ENCODE measurements around the gene MAG. TPM values are rescaled to one million over a fixed set of nuclear protein-coding genes. Genes with fewer than 3 reads are reported as not detected.

The MAG gene
- total RNA-seq, 4 donors from 2014 or later: not detected

DNA sequence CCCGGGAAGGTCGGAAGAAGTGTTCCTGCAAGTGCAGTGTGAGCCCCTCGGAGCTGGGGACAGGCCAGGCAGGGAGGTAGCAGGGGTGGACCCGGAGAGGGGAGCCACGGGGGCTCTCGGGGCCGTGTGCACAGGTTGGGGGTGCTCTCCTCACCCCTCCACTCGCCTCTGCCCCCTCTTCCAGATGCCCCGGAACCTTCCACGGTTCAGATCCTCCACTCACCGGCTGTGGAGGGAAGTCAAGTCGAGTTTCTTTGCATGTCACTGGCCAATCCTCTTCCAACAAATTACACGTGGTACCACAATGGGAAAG is 46.0 kb downstream of the MAG start:
- H3K27ac ChIP-seq: no peak overlapping the region
- no peaks in the 10 kb centered on the region for H3K36me3 ChIP-seq
- TF ChIP-seq POLR2A (IDR thresholded peaks at IDR 0.05) (no peak), POLR2AphosphoS5 (IDR thresholded peaks at IDR 0.05) (no peak), EP300 (IDR thresholded peaks at IDR 0.05; ENCODE audit: low read depth) (no peak)
- TF ChIP-seq, protein P1, sequence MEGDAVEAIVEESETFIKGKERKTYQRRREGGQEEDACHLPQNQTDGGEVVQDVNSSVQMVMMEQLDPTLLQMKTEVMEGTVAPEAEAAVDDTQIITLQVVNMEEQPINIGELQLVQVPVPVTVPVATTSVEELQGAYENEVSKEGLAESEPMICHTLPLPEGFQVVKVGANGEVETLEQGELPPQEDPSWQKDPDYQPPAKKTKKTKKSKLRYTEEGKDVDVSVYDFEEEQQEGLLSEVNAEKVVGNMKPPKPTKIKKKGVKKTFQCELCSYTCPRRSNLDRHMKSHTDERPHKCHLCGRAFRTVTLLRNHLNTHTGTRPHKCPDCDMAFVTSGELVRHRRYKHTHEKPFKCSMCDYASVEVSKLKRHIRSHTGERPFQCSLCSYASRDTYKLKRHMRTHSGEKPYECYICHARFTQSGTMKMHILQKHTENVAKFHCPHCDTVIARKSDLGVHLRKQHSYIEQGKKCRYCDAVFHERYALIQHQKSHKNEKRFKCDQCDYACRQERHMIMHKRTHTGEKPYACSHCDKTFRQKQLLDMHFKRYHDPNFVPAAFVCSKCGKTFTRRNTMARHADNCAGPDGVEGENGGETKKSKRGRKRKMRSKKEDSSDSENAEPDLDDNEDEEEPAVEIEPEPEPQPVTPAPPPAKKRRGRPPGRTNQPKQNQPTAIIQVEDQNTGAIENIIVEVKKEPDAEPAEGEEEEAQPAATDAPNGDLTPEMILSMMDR (IDR thresholded peaks at IDR 0.05): no peak
- H3K27me3 ChIP-seq: no peaks in the 10 kb centered on the region
- WGBS, 2 donors (ENCODE audit: low coverage in 1 of 2): 85% methylated on average over 12 of the region's 13 CpGs; no CpG with 5 or more reads in 1 of the 2 donors
- H3K9me3 ChIP-seq: no peaks in the 10 kb centered on the region
- intact Hi-C loops (cut with DNase I; ENCODE audit: low total_unique reads) (no loop called here), in situ Hi-C loops (cut with MboI; ENCODE audit: low pct_ligation_motif_present in 1 of 4, low pct_unique_long_range_greater_than_20kb in 1 of 4, low sequenced_read_pairs in 3 of 4) (no loop called here)
- H3K4me3 ChIP-seq: no peak overlapping the region
- no peak for DNase-seq
- no peaks in the 10 kb centered on the region for H3K4me1 ChIP-seq

GRCh38 chr19:35340431-35340830 is 48.5 kb downstream of the MAG start:
- Histone ChIP-seq H3K4me3 (no peak overlapping the region), H3K36me3 (no peaks in the 10 kb centered on the region), H3K4me1 (no peaks in the 10 kb centered on the region), H3K27ac (no peak overlapping the region), H3K27me3 (peaks cover 4% of the 10 kb centered on the region), H3K9me3 (no peaks in the 10 kb centered on the region)
- intact Hi-C loops (cut with DNase I; ENCODE audit: low total_unique reads): no loop called here
- 90% methylated on average over 11 of the region's 11 CpGs; no CpG with 5 or more reads in 1 of the 2 donors for whole genome bisulfite sequencing, 2 donors (ENCODE audit: low coverage in 1 of 2)
- DNase-seq: no peak
- TF ChIP-seq, protein P1 (IDR thresholded peaks at IDR 0.05): no peak
- TF ChIP-seq POLR2AphosphoS5 (IDR thresholded peaks at IDR 0.05) (no peak), POLR2A (IDR thresholded peaks at IDR 0.05) (no peak), EP300 (IDR thresholded peaks at IDR 0.05; ENCODE audit: low read depth) (no peak)
- in situ Hi-C loops (cut with MboI; ENCODE audit: low pct_ligation_motif_present in 1 of 4, low pct_unique_long_range_greater_than_20kb in 1 of 4, low sequenced_read_pairs in 3 of 4): loop anchor here in 1 of 4 donors (10.0 kb wide), 1 partner anchor 154 kb away; the partner anchor contains the start of gene KRTDAP

DNA sequence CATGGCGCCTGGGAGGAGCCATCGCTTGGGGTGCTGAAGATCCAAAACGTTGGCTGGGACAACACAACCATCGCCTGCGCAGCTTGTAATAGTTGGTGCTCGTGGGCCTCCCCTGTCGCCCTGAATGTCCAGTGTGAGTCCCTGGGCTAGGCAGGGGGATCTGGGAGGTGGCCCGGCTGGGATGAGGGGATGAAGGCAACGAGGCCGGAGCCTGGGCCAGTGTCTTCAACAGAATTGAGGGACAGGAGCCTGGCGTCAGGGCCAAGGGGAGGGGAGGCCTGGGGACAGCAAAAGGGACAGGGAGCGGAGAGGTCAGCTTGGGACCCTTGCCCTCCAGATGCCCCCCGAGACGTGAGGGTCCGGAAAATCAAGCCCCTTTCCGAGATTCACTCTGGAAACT is 49.0 kb downstream of the MAG start:
- in situ Hi-C loops (cut with MboI; ENCODE audit: low pct_ligation_motif_present in 1 of 4, low pct_unique_long_range_greater_than_20kb in 1 of 4, low sequenced_read_pairs in 3 of 4): loop anchor here in 1 of 4 donors (10.0 kb wide), 1 partner anchor 154 kb away; the partner anchor contains the start of gene KRTDAP
- no peaks in the 10 kb centered on the region for H3K4me1 ChIP-seq
- intact Hi-C loops (cut with DNase I; ENCODE audit: low total_unique reads): no loop called here
- WGBS, 2 donors (ENCODE audit: low coverage in 1 of 2): 85% methylated on average over 16 of the region's 16 CpGs; no CpG with 5 or more reads in 1 of the 2 donors
- H3K4me3 ChIP-seq: no peak overlapping the region
- peaks cover 4% of the 10 kb centered on the region for H3K27me3 ChIP-seq
- no peaks in the 10 kb centered on the region for H3K9me3 ChIP-seq
- DNase-seq: no peak
- no peak overlapping the region for H3K27ac ChIP-seq
- no peaks in the 10 kb centered on the region for H3K36me3 ChIP-seq
- TF ChIP-seq POLR2A (IDR thresholded peaks at IDR 0.05) (no peak), EP300 (IDR thresholded peaks at IDR 0.05; ENCODE audit: low read depth) (no peak), POLR2AphosphoS5 (IDR thresholded peaks at IDR 0.05) (no peak)
- TF ChIP-seq, protein P1 (IDR thresholded peaks at IDR 0.05): no peak

DNA sequence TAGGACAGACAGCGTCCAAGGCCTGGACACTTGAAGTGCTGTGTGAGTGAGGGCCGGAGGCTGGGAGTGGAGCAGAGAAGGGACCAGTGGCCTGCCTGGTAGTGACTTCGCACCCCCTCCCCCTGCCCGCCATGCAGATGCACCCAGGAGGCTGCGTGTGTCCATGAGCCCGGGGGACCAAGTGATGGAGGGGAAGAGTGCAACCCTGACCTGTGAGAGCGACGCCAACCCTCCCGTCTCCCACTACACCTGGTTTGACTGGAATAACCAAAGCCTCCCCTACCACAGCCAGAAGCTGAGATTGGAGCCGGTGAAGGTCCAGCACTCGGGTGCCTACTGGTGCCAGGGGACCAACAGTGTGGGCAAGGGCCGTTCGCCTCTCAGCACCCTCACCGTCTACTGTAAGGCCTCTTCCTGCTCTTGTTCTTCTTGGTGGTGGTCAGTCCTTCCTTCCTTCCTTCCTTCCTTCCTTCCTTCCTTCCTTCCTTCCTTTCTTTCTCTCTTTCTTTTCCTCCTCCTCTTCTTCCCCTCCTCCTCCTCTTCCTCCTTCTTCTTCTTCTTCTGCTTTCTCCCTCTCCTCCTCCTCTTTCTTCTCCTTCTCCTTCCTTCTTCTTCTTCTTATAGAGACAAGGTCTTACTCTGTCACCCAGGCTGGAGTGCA is 49.7 kb downstream of the MAG start:
- WGBS, 2 donors (ENCODE audit: low coverage in 1 of 2): 60 to 83% methylated on average over 1 to 10 of the region's 14 CpGs
- no peak for DNase-seq
- Histone ChIP-seq H3K27ac (no peak overlapping the region), H3K27me3 (peaks cover 4% of the 10 kb centered on the region), H3K4me1 (no peaks in the 10 kb centered on the region), H3K4me3 (no peak overlapping the region), H3K9me3 (no peaks in the 10 kb centered on the region), H3K36me3 (no peaks in the 10 kb centered on the region)
- intact Hi-C loops (cut with DNase I; ENCODE audit: low total_unique reads): no loop called here
- in situ Hi-C loops (cut with MboI; ENCODE audit: low pct_ligation_motif_present in 1 of 4, low pct_unique_long_range_greater_than_20kb in 1 of 4, low sequenced_read_pairs in 3 of 4): loop anchor here in 1 of 4 donors (10.0 kb wide), 1 partner anchor 153 kb away; the partner anchor contains the start of gene KRTDAP
- TF ChIP-seq POLR2AphosphoS5 (IDR thresholded peaks at IDR 0.05) (no peak), EP300 (IDR thresholded peaks at IDR 0.05; ENCODE audit: low read depth) (no peak), POLR2A (IDR thresholded peaks at IDR 0.05) (no peak)
- TF ChIP-seq, protein P1 (IDR thresholded peaks at IDR 0.05): no peak

Data from transverse colon (tissue), 4 donors.